Endothelial cell (in vitro differentiated cells): ENCODE results near the gene ITGAL. TPM values are rescaled to one million over a fixed set of nuclear protein-coding genes. Genes with fewer than 3 reads are reported as not detected.

Experiments used
- DNase-seq: peaks from one replicate; pipeline ENCODE4 v3.0.0; 2021; ENCODE audit warnings: low spot score
- H3K27ac Mint-ChIP-seq: one replicate; pipeline ENCODE4 v1.8.0; 2021; ENCODE audit warnings: mixed read lengths, inconsistent platforms; ENCODE audit not compliant: unreplicated experiment
- H3K27me3 Mint-ChIP-seq: one replicate; pipeline ENCODE4 v1.8.0; 2021; ENCODE audit warnings: mild to moderate bottlenecking, moderate library complexity, mixed read lengths, inconsistent platforms; ENCODE audit not compliant: unreplicated experiment
- H3K36me3 Mint-ChIP-seq: one replicate; pipeline ENCODE4 v1.8.0; 2021; ENCODE audit warnings: mild to moderate bottlenecking, low read depth, mixed read lengths, inconsistent platforms; ENCODE audit not compliant: unreplicated experiment
- H3K4me1 Mint-ChIP-seq: one replicate; pipeline ENCODE4 v1.8.0; 2021; ENCODE audit warnings: mild to moderate bottlenecking, mixed read lengths, inconsistent platforms; ENCODE audit not compliant: unreplicated experiment
- H3K4me3 Mint-ChIP-seq: one replicate; pipeline ENCODE4 v1.8.0; 2021; ENCODE audit warnings: mild to moderate bottlenecking, mixed read lengths, inconsistent platforms; ENCODE audit not compliant: unreplicated experiment
- H3K9me3 Mint-ChIP-seq: one replicate; pipeline ENCODE4 v1.8.0; 2021; ENCODE audit warnings: mixed read lengths, inconsistent platforms; ENCODE audit not compliant: unreplicated experiment
- total RNA-seq: library from RNA; stranded (reverse); fragmentation: NEBNext Ultra II Directional; extraction: Animal tissue kit (Norgen Biotek cat#: 25700); gene quantifications from one replicate; pipeline ENCODE4 v1.2.1, GENCODE V29; 2021; ENCODE audit not compliant: unreplicated experiment
- TF ChIP-seq, protein P1 (sequence below): fragments of 200-600 bp; sonication (generic); IDR thresholded peaks from one replicate; pipeline ENCODE4 v1.5.0; 2021; ENCODE audit warnings: antibody characterized with exemption; ENCODE audit not compliant: unreplicated experiment

The ITGAL gene
- total RNA-seq, 1 donor from 2014 or later, result not detected

DNA sequence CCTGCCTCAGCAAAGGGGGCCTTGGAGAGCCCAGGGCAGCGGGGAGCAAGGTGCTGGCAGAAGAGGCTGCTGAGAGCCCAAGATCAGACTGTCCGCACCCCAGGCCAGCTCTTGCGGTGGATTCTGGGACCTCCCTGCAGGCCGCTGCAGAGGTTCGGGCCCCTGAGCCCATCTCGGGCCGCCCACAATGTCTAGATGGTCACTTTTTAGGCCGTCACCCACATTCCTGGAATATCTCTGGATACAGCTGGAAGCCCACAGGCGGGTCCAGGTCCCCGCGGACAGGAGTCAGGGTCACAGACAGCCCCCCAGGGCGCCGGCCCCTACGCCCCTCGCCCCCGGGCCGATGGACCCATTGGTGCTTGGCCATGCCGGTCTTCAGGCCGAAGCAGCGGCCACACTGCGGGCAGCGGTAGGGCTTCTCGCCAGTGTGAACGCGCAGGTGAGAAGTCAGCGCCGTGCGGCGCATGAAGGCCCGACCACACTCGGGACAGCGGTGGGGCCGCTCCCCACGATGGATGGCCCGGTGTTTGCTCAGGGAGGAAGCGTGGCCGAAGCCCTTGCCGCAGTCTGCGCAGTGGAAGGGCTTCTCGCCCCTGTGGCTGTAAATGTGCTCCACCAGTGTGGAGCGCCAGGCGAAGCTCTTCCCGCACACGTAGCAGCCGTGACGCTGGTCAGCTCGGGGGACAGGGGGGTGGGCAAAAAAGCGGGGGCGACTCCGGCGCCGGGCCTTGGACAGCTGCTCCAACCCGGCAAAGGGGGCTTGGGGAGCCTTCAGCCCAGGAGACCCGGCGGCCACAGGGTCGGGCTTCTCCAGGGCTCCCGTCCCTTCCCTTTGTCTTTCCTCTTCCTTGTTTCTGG lies 60.0 kb downstream of the ITGAL start:
- Mint-ChIP-seq H3K27ac (no peak overlapping the region), H3K4me3 (no peak overlapping the region)

DNA sequence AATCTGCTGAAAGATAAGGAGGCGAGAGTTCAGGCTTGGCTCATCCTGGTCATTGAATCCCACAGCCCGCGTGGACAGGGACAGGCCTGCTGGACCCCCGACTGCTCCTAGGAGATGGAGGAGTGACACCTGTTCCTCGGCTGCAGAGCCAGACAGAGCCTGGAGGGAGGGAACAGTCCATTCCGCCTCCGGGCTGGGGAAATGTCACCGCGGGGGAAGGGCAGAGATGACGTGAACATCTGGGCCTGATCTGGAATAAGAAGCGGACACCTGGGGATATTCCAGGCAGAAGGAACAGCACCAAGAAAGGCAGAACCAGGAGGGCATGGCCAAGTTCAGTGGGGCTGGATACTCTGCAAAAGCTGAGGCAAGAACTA lies 60.6 kb downstream of the ITGAL start:
- Mint-ChIP-seq H3K36me3 (peaks cover 16% of the 10 kb centered on the region), H3K9me3 (no peaks in the 10 kb centered on the region), H3K4me1 (peaks cover 24% of the 10 kb centered on the region), H3K27ac (peak overlapping the region; percentile 95), H3K27me3 (peaks cover 2% of the 10 kb centered on the region), H3K4me3 (peak overlapping the region; percentile 92)
- TF ChIP-seq, protein P1, sequence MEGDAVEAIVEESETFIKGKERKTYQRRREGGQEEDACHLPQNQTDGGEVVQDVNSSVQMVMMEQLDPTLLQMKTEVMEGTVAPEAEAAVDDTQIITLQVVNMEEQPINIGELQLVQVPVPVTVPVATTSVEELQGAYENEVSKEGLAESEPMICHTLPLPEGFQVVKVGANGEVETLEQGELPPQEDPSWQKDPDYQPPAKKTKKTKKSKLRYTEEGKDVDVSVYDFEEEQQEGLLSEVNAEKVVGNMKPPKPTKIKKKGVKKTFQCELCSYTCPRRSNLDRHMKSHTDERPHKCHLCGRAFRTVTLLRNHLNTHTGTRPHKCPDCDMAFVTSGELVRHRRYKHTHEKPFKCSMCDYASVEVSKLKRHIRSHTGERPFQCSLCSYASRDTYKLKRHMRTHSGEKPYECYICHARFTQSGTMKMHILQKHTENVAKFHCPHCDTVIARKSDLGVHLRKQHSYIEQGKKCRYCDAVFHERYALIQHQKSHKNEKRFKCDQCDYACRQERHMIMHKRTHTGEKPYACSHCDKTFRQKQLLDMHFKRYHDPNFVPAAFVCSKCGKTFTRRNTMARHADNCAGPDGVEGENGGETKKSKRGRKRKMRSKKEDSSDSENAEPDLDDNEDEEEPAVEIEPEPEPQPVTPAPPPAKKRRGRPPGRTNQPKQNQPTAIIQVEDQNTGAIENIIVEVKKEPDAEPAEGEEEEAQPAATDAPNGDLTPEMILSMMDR, result no peak
- DNase-seq, result no peak

More for the DNA sequence above, 60.0 kb downstream of the ITGAL start:
- H3K36me3 Mint-ChIP-seq, result peaks cover 16% of the 10 kb centered on the region
- peaks cover 2% of the 10 kb centered on the region for H3K27me3 Mint-ChIP-seq
- H3K4me1 Mint-ChIP-seq, result peaks cover 30% of the 10 kb centered on the region
- DNase-seq, result no peak
- no peaks in the 10 kb centered on the region for H3K9me3 Mint-ChIP-seq
- TF ChIP-seq, protein P1, result no peak

DNA sequence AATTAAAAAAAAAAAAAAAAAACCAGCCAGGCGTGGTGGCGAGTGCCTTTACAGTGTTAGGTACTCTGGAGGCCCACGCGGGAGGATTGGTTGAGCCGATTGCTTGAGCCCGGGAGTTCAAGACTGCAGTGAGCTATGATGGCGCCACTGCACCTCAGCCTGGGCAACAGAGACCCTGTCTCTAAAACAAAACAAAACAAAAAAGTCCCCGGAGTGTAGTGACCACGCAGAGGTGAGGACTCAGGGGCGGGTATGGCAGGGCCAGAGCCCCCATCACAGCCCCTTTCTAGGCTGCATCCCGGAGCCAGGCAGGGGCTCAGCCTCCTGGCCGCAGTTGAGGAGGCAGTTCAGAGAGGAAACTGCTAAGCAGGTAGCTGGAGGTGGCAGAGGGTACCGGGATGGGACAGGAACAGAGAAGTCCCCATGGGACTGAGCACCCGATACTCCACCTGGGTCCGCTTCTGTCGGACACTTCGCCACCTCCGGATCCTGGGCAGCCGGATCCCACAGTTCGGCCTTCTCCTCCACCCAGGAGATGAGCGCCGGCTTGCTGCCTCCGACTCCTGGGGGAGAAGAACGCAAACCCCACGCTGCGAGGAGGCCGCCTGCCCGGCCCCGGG lies 61.3 kb downstream of the ITGAL start:
- H3K4me1 Mint-ChIP-seq, result peaks cover 20% of the 10 kb centered on the region
- no peak overlapping the region for H3K27ac Mint-ChIP-seq
- H3K36me3 Mint-ChIP-seq, result peaks cover 16% of the 10 kb centered on the region
- TF ChIP-seq, protein P1, result no peak
- no peak for DNase-seq
- peak overlapping the region; percentile 86 for H3K4me3 Mint-ChIP-seq
- H3K27me3 Mint-ChIP-seq, result peaks cover 2% of the 10 kb centered on the region
- H3K9me3 Mint-ChIP-seq, result no peaks in the 10 kb centered on the region

DNA sequence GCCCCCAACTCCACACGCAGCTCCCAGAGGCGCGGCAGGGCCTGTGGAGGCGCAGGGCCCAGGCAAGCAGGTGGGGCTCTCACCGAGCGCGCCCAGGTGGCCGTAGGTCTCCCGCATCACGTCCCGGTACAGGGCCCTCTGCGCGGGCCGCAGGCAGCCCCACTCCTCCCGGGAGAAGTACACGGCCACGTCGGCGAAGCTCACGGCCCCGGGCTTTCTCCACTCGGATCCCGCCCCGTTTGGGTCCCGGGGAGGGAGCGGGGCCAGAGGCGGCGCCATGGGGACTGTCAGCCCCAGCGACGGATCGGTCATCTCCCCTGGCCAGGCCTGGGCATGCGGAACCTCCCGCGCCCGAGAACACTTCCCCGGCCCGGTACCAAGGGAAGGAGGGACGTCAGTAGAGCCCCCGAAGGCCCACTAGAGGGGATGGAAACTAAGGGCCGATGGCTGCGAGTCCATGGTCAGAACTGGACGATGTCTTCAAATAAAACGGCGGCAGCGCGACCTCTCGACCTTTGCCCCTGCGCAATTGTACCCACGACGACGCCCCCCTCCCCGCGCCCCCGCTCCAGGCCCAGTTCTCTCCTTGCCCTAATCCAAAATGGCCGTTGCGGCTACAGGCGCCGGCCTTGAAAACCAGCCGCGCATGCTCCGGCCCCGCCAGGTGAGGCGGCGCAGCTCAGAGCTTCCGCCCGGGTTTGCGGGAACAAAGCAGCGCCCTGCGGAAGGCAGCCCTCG lies 62.0 kb downstream of the ITGAL start, which contains the start of gene ZNF747:
TSS of gene ZNF747 (minus strand) at position 491 of the 738 bp plus-strand sequence. CDS start at position 312, 179 bp downstream.
- DNase-seq, result peak; percentile 81
- Mint-ChIP-seq H3K27ac (peak within 1 kb of the TSS; percentile 97), H3K4me3 (peak within 1 kb of the TSS; percentile 96), H3K9me3 (no peaks in the 10 kb centered on the region), H3K27me3 (peaks cover 2% of the 10 kb centered on the region), H3K36me3 (peaks cover 16% of the 10 kb centered on the region), H3K4me1 (peaks cover 18% of the 10 kb centered on the region)
- TF ChIP-seq, protein P1, result no peak
